Esophagus muscularis mucosa (tissue), 4 donors: ENCODE results near the gene VSNL1. TPM values are rescaled to one million over a fixed set of nuclear protein-coding genes. Genes with fewer than 3 reads are reported as not detected.

Experiments
- DNase-seq: peaks from one replicate; pipeline ENCODE4 v3.0.0-alpha.2; 2017; ENCODE audit errors: extremely low spot score
- H3K27ac ChIP-seq, 4 donors: fragments of 200-600 bp; sonication (generic); replicated peaks in 1 of 4; 1 replicate in 3 of 4; 2 replicates in 1 of 4; pipeline ENCODE4 v1.5.1; 2016 to 2019; ENCODE audit warnings: mild to moderate bottlenecking in 1 of 4
- H3K27me3 ChIP-seq, 4 donors: fragments of 200-600 bp; sonication (generic); one replicate each; pipeline versions ENCODE4 v1.5.1 to v1.6.0; 2016 to 2019
- H3K36me3 ChIP-seq, 4 donors: fragments of 200-600 bp; sonication (generic); one replicate each; pipeline ENCODE4 v1.5.1; 2016 to 2019
- H3K4me1 ChIP-seq, 4 donors: fragments of 200-600 bp; sonication (generic); one replicate each; pipeline ENCODE4 v1.5.1; 2016 to 2019
- H3K4me3 ChIP-seq, 4 donors: fragments of 200-600 bp; sonication (generic); 1 replicate in 2 of 4; 2 replicates in 2 of 4; pipeline ENCODE4 v1.5.1; 2016 to 2019; ENCODE audit warnings: mild to moderate bottlenecking in 4 of 4, moderate library complexity in 1 of 4
- H3K9me3 ChIP-seq, 4 donors: fragments of 200-600 bp; sonication (generic); 1 replicate in 3 of 4; 2 replicates in 1 of 4; pipeline ENCODE4 v1.5.1; 2016 to 2019
- CTCF ChIP-seq, 3 experiments: fragments of 200-600 bp in 2 of 3; fragments of 450-650 bp in 1 of 3; sonication (generic) in 2 of 3; IDR thresholded peaks; one replicate each; pipeline ENCODE4 v1.5.1; 2017 to 2019; ENCODE audit warnings: antibody characterized with exemption in 3 of 3, mild to moderate bottlenecking in 2 of 3, moderate library complexity in 1 of 3
- EP300 ChIP-seq: sonication (generic); formaldehyde crosslinking; IDR thresholded peaks from one replicate; pipeline ENCODE4 v1.6.1; 2017; ENCODE audit warnings: antibody characterized with exemption
- POLR2A ChIP-seq: fragments of 450-650 bp; IDR thresholded peaks from one replicate; pipeline ENCODE4 v1.6.1; 2017; ENCODE audit warnings: antibody characterized with exemption, moderate library complexity, mild to moderate bottlenecking, low read depth
- POLR2AphosphoS5 ChIP-seq, 2 donors: sonication (generic); formaldehyde crosslinking; IDR thresholded peaks; one replicate each; pipeline ENCODE4 v1.6.1; 2017; ENCODE audit warnings: antibody characterized with exemption in 2 of 2
- WGBS: methylation state at CpG from one replicate; pipeline ENCODE4 v1.1.5; 2018; 5-methylcytosine and 5-hydroxymethylcytosine counted together
- intact Hi-C: fragments of 100-400 bp; cut with DNase I; formaldehyde crosslinking; loops from one replicate; pipeline ENCODE4 v1.15.1; 2023
- total RNA-seq, 4 donors: library from RNA; depleted of rRNA; stranded (reverse); fragments of >200 nt; gene quantifications; one replicate each; pipeline versions ENCODE4 v1.1.0 to v1.2.1, GENCODE V29; 2016

Gene VSNL1
- 1 to 10 TPM in 2 of 4 donors, under 1 TPM in 1, not detected in 1; 0.17 to 4.6 (median 2.1) TPM for total RNA-seq

DNA sequence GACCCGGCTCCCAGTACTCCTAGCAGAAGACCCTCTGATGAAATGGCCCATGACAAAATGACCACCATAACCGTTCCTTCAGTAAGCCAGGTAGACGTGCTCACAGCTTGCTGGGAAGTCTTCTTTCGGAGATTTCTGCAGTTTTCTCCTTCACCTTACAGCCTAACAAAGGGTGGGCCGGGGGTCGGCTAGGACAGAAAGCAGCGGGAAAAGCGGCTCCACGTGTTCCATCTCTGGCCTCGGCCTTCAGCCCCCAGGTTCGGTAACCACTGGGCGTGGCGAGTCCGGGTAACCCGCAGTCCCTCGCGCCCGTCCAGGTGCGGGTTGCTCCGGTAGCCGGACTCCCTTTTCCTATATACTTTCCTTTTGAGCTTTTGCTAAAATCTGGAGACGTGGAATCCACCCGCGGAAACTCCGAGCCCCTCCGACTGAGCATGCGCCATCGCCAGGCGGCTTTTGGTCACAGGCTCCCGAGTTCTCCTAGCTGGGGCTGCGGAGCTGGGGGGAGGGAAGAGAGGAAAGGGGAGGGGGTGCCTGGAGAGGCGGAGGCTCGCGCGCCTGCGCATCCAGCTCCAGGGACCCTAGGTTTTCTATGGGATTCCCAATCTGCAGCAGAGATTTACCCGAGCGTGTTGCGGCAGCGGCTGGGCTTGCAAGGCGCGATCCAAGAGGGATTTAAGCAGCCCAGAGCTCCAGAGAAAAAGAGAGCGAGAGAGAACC, at the start of gene VSNL1:
Gene VSNL1, plus strand, starts transcription at position 604 of the 720 bp plus-strand sequence. CDS start 51,379 bp downstream, outside the sequence.
- under 1% methylated on average over 38 of the region's 43 CpGs for WGBS
- intact Hi-C loops = no loop called here
- Histone ChIP-seq H3K27me3 (peaks cover 0 to 3% (median 2%) of the 10 kb centered on the region in 4 donors), H3K9me3 (no peaks in the 10 kb centered on the region), H3K36me3 (no peaks in the 10 kb centered on the region), H3K4me1 (peaks cover 6 to 37% (median 31%) of the 10 kb centered on the region in 4 donors), H3K4me3 (peak within 1 kb of the TSS; percentile 51 to 71 (median 62)), H3K27ac (peak within 1 kb of the TSS; percentile 72 to 85 (median 83))
- TF ChIP-seq EP300 (no peak), CTCF (IDR thresholded peaks at IDR 0.05) (peak in 1 of 3 experiments; percentile 8), POLR2A (no peak), POLR2AphosphoS5 (IDR thresholded peaks at IDR 0.05) (peak; percentile 20 to 47)
- DNase-seq = no peak

- no peak overlapping the region for H3K27ac ChIP-seq
- WGBS = 43% methylated on average over 1 of the region's 1 CpG
- H3K4me3 ChIP-seq = no peak overlapping the region
- no peaks in the 10 kb centered on the region for H3K4me1 ChIP-seq
- intact Hi-C loops = no loop called here
- H3K9me3 ChIP-seq = no peaks in the 10 kb centered on the region
- TF ChIP-seq EP300 (no peak), POLR2AphosphoS5 (IDR thresholded peaks at IDR 0.05) (no peak), CTCF (IDR thresholded peaks at IDR 0.05) (no peak), POLR2A (no peak)
- no peaks in the 10 kb centered on the region for H3K27me3 ChIP-seq
- H3K36me3 ChIP-seq = no peaks in the 10 kb centered on the region
- DNase-seq = no peak
Measured at GRCh38 chr2:17495590-17495989, 44.9 kb upstream of the VSNL1 start.

GRCh38 chr2:17497718-17498117, 42.8 kb upstream of the VSNL1 start:
- Histone ChIP-seq H3K9me3 (no peaks in the 10 kb centered on the region), H3K4me1 (no peaks in the 10 kb centered on the region), H3K27ac (no peak overlapping the region), H3K27me3 (no peaks in the 10 kb centered on the region), H3K36me3 (no peaks in the 10 kb centered on the region), H3K4me3 (no peak overlapping the region)
- no peak for DNase-seq
- intact Hi-C loops = no loop called here
- WGBS = 54% methylated on average over 1 of the region's 1 CpG
- TF ChIP-seq EP300 (no peak), POLR2AphosphoS5 (IDR thresholded peaks at IDR 0.05) (no peak), CTCF (IDR thresholded peaks at IDR 0.05) (no peak)

GRCh38 chr2:17506736-17507616, 33.5 kb upstream of the VSNL1 start:
- intact Hi-C loops = no loop called here
- Histone ChIP-seq H3K27ac (no peak overlapping the region), H3K9me3 (no peaks in the 10 kb centered on the region), H3K27me3 (no peaks in the 10 kb centered on the region), H3K36me3 (no peaks in the 10 kb centered on the region), H3K4me1 (no peaks in the 10 kb centered on the region), H3K4me3 (no peak overlapping the region)
- no peak for DNase-seq
- 80% methylated on average over 2 of the region's 2 CpGs for WGBS
- TF ChIP-seq POLR2AphosphoS5 (IDR thresholded peaks at IDR 0.05) (no peak), EP300 (no peak), CTCF (IDR thresholded peaks at IDR 0.05) (no peak), POLR2A (no peak)
